ENCODE measurements around the gene KLHL29. TPM values are rescaled to one million over a fixed set of nuclear protein-coding genes. Genes with fewer than 3 reads are reported as not detected.

Gene KLHL29
- polyA plus RNA-seq, 1 of the 3 experiments (the other 2 are of a cell fraction): 4.6 TPM

GRCh38 chr2:23546913-23547312, 161.9 kb downstream of the KLHL29 start (continued):
- TF ChIP-seq USF2 (IDR thresholded peaks at IDR 0.05; ENCODE audit: borderline replicate concordance, low read depth, low read length): no peak

GRCh38 chr2:23547725-23548124, 162.7 kb downstream of the KLHL29 start:
- H3K9ac ChIP-seq: no peak overlapping the region
- 83% methylated on average over 6 of the region's 6 CpGs for WGBS (ENCODE audit: low lambda C conversion rate)
- CTCF ChIA-PET: interaction anchor here (0.7 to 4.2 kb wide), 4 partner anchors 8 to 548 kb away, joined by 3 to 32 read pairs (median 6); no protein-coding TSS in a partner anchor

GRCh38 chr2:23548143-23548769, 163.3 kb downstream of the KLHL29 start:
- ChIA-PET POLR2A (no interaction called here), CTCF (interaction anchor here (0.7 to 2.6 kb wide), 3 partner anchors 18 to 547 kb away, joined by 3 to 8 read pairs (median 6); no protein-coding TSS in a partner anchor)
- Histone ChIP-seq H2AFZ (ENCODE audit: low read depth) (no peak overlapping the region), H4K20me1 (ENCODE audit: insufficient read depth) (no peaks in the 10 kb centered on the region), H3K4me2 (peak overlapping the region; percentile 67; the same call in 1 of the 2 replicates), H3F3A (replicated peaks; ENCODE audit: insufficient read depth) (no peaks in the 10 kb centered on the region), H3K27ac (ENCODE audit: low read depth in 2 of 2, low read length in 1 of 2) (peak overlapping the region in 1 of 2 experiments; percentile 82; a peak in 2 of 4 replicates), H3K36me3 (replicated peaks in 1 of 2; ENCODE audit: control insufficient read depth in 1 of 2, insufficient read depth in 2 of 2, low read length in 1 of 2) (no peaks in the 10 kb centered on the region), H3K9me2 (no peaks in the 10 kb centered on the region), H3K4me1 (ENCODE audit: control insufficient read depth in 1 of 2, insufficient read depth in 2 of 2, low read depth in 1 of 2, low read length in 1 of 2) (peaks cover 43 to 83% of the 10 kb centered on the region in 2 experiments; a peak in 3 of 4 replicates), H3K4me3 (ENCODE audit: low read depth in 2 of 2, low read length in 1 of 2) (no peak overlapping the region), H3K9ac (no peak overlapping the region), H3K79me2 (ENCODE audit: insufficient read depth) (no peaks in the 10 kb centered on the region), H3K9me3 (no peaks in the 10 kb centered on the region), H3K27me3 (ENCODE audit: insufficient read depth) (no peaks in the 10 kb centered on the region)
- WGBS (ENCODE audit: low lambda C conversion rate): 92% methylated on average over 13 of the region's 14 CpGs
- no peak for DNase-seq
- TF ChIP-seq ZBTB33 (IDR thresholded peaks at IDR 0.05; ENCODE audit: borderline replicate concordance, low read depth): no peak
- peak; percentile 33; the same call in 1 of the 2 replicates for TF ChIP-seq USF1 (IDR thresholded peaks at IDR 0.05; ENCODE audit: borderline replicate concordance, low read depth)
- no peak for TF ChIP-seq GATA2 (CRISPR knock-in tag; IDR thresholded peaks at IDR 0.05)
- TF ChIP-seq RAD21 (IDR thresholded peaks at IDR 0.05; ENCODE audit: low read length): no peak
- TF ChIP-seq MXI1 (IDR thresholded peaks at IDR 0.05; ENCODE audit: low read depth, low read length): no peak

More at GRCh38 chr2:23547725-23548124, 162.7 kb downstream of the KLHL29 start:
- Histone ChIP-seq H3K4me1 (ENCODE audit: control insufficient read depth in 1 of 2, insufficient read depth in 2 of 2, low read depth in 1 of 2, low read length in 1 of 2) (peaks cover 43 to 88% of the 10 kb centered on the region in 2 experiments; a peak in 3 of 4 replicates), H4K20me1 (ENCODE audit: insufficient read depth) (no peaks in the 10 kb centered on the region), H3K27ac (ENCODE audit: low read depth in 2 of 2, low read length in 1 of 2) (peak overlapping the region in 1 of 2 experiments; percentile 13; a peak in 1 of 4 replicates), H3K4me2 (no peak overlapping the region), H3F3A (replicated peaks; ENCODE audit: insufficient read depth) (no peaks in the 10 kb centered on the region), H2AFZ (ENCODE audit: low read depth) (no peak overlapping the region), H3K36me3 (replicated peaks in 1 of 2; ENCODE audit: control insufficient read depth in 1 of 2, insufficient read depth in 2 of 2, low read length in 1 of 2) (no peaks in the 10 kb centered on the region), H3K79me2 (ENCODE audit: insufficient read depth) (no peaks in the 10 kb centered on the region), H3K9me3 (no peaks in the 10 kb centered on the region), H3K27me3 (ENCODE audit: insufficient read depth) (no peaks in the 10 kb centered on the region), H3K4me3 (ENCODE audit: low read depth in 2 of 2, low read length in 1 of 2) (no peak overlapping the region), H3K9me2 (no peaks in the 10 kb centered on the region)
- DNase-seq: no peak
- POLR2A ChIA-PET: no interaction called here
- TF ChIP-seq POLR2AphosphoS5 (IDR thresholded peaks at IDR 0.05; ENCODE audit: low read depth, low read length): no peak
- peak; percentile 35 for TF ChIP-seq RAD21 (IDR thresholded peaks at IDR 0.05; ENCODE audit: low read length)

Measured in SK-N-SH (cell line).